ENCODE data around the gene RFX4.

Gene RFX4

GRCh38 chr12:106681210-106681609, 98.4 kb downstream of the RFX4 start:
- Histone ChIP-seq H3K79me2 (ENCODE audit: insufficient read depth, low read length) (no peaks in the 10 kb centered on the region), H3K36me3 (ENCODE audit: insufficient read depth, low read length) (no peaks in the 10 kb centered on the region), H3K4me1 (ENCODE audit: insufficient read depth, low read length, poor library complexity, severe bottlenecking) (no peaks in the 10 kb centered on the region), H3K4me2 (ENCODE audit: low read depth, low read length, poor library complexity, severe bottlenecking) (no peak overlapping the region), H3K9me3 (ENCODE audit: insufficient read depth, low read depth, low read length) (no peaks in the 10 kb centered on the region), H3K9me2 (replicated peaks; ENCODE audit: low read depth, low read length) (no peaks in the 10 kb centered on the region), H3K9ac (ENCODE audit: low read depth, low read length, poor library complexity, severe bottlenecking) (no peak overlapping the region), H2AFZ (ENCODE audit: low read length) (no peak overlapping the region), H4K20me1 (ENCODE audit: insufficient read depth, low read length, poor library complexity, severe bottlenecking) (no peaks in the 10 kb centered on the region), H3K4me3 (ENCODE audit: low read length, poor library complexity, severe bottlenecking) (no peak overlapping the region), H3K27me3 (ENCODE audit: insufficient read depth, low read length, poor library complexity, severe bottlenecking) (no peaks in the 10 kb centered on the region), H3F3A (ENCODE audit: low read depth) (no peaks in the 10 kb centered on the region)
- TF ChIP-seq EZH2phosphoT487 (IDR thresholded peaks at IDR 0.05; ENCODE audit: borderline replicate concordance) (no peak), CTCF (conservative IDR thresholded peaks at IDR 0.05; ENCODE audit: low read length) (no peak)

DNA sequence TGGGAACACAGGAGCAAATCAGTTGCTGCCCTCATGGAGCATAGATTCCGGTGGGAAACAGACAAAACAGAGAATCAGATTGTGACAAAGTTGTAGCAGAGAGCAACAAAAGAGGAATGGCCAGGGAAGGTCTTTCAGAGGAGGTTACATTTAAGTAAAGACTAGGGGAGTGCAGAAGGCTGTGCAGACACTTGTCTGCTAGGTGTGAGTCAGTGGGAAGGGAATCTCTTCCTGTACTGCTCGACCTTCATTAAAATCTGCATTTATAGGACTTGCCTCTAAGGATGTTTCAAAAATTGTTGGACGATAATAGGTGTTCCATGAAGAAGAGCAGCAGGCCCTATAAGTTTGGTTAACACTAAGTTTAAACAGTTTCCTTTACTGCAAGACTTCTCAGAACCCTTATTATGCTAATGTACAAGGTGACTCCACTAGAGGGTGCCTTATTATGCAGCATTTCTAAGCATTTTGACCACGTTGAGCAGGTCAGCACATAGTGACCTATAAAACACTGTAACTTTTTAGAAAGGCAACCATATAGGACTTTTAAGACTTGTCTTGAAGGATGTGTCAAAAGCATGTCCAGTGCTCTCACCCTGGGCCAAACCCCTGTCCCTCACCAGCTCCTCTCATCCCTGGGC, 99.9 kb downstream of the RFX4 start:
- H3K36me3 ChIP-seq (ENCODE audit: insufficient read depth, low read length) = no peaks in the 10 kb centered on the region
- TF ChIP-seq CTCF (conservative IDR thresholded peaks at IDR 0.05; ENCODE audit: low read length) (peak; percentile 62), EZH2phosphoT487 (IDR thresholded peaks at IDR 0.05; ENCODE audit: borderline replicate concordance) (no peak)
- H3K4me2 ChIP-seq (ENCODE audit: low read depth, low read length, poor library complexity, severe bottlenecking) = no peak overlapping the region
- no peaks in the 10 kb centered on the region for H3K9me2 ChIP-seq (replicated peaks; ENCODE audit: low read depth, low read length)
- no peaks in the 10 kb centered on the region for H4K20me1 ChIP-seq (ENCODE audit: insufficient read depth, low read length, poor library complexity, severe bottlenecking)
- H3K4me1 ChIP-seq (ENCODE audit: insufficient read depth, low read length, poor library complexity, severe bottlenecking) = no peaks in the 10 kb centered on the region
- H3K9ac ChIP-seq (ENCODE audit: low read depth, low read length, poor library complexity, severe bottlenecking) = no peak overlapping the region
- H3K27me3 ChIP-seq (ENCODE audit: insufficient read depth, low read length, poor library complexity, severe bottlenecking) = no peaks in the 10 kb centered on the region
- H3K4me3 ChIP-seq (ENCODE audit: low read length, poor library complexity, severe bottlenecking) = no peak overlapping the region
- H2AFZ ChIP-seq (ENCODE audit: low read length) = no peak overlapping the region; the same call in 1 of the 2 replicates
- H3K79me2 ChIP-seq (ENCODE audit: insufficient read depth, low read length) = no peaks in the 10 kb centered on the region
- no peaks in the 10 kb centered on the region for H3K9me3 ChIP-seq (ENCODE audit: insufficient read depth, low read depth, low read length)
- no peaks in the 10 kb centered on the region for H3F3A ChIP-seq (ENCODE audit: low read depth)

- Histone ChIP-seq H3K9ac (ENCODE audit: low read depth, low read length, poor library complexity, severe bottlenecking) (no peak overlapping the region), H3K9me2 (replicated peaks; ENCODE audit: low read depth, low read length) (no peaks in the 10 kb centered on the region), H3K27me3 (ENCODE audit: insufficient read depth, low read length, poor library complexity, severe bottlenecking) (no peaks in the 10 kb centered on the region), H3K36me3 (ENCODE audit: insufficient read depth, low read length) (no peaks in the 10 kb centered on the region), H3F3A (ENCODE audit: low read depth) (no peaks in the 10 kb centered on the region), H4K20me1 (ENCODE audit: insufficient read depth, low read length, poor library complexity, severe bottlenecking) (no peaks in the 10 kb centered on the region), H3K9me3 (ENCODE audit: insufficient read depth, low read depth, low read length) (no peaks in the 10 kb centered on the region), H2AFZ (ENCODE audit: low read length) (no peak overlapping the region), H3K79me2 (ENCODE audit: insufficient read depth, low read length) (no peaks in the 10 kb centered on the region), H3K4me2 (ENCODE audit: low read depth, low read length, poor library complexity, severe bottlenecking) (no peak overlapping the region), H3K4me1 (ENCODE audit: insufficient read depth, low read length, poor library complexity, severe bottlenecking) (no peaks in the 10 kb centered on the region), H3K4me3 (ENCODE audit: low read length, poor library complexity, severe bottlenecking) (no peak overlapping the region)
- TF ChIP-seq CTCF (conservative IDR thresholded peaks at IDR 0.05; ENCODE audit: low read length) (no peak), EZH2phosphoT487 (IDR thresholded peaks at IDR 0.05; ENCODE audit: borderline replicate concordance) (no peak)
Measured at GRCh38 chr12:106684497-106684896, 101.7 kb downstream of the RFX4 start.

Measured in Loucy (cell line).